Liver (tissue), 9 donors: ENCODE measurements around the gene ABLIM2. TPM values are rescaled to one million over a fixed set of nuclear protein-coding genes. Genes with fewer than 3 reads are reported as not detected.

Experiments used
- DNase-seq: peaks from one replicate; pipeline ENCODE4 v3.0.0-alpha.2; 2017; ENCODE audit warnings: low spot score
- H3K27ac ChIP-seq, 2 donors: one replicate each; pipeline ENCODE4 v1.7.0; 2013; ENCODE audit warnings: inconsistent platforms in 2 of 2, low read length in 2 of 2, control low read depth in 1 of 2, low read depth in 1 of 2, mild to moderate bottlenecking in 1 of 2
- H3K27me3 ChIP-seq, 4 donors: one replicate each; pipeline versions ENCODE4 v1.6.1 to v1.7.0; 2013; ENCODE audit warnings: low read length in 3 of 4, inconsistent platforms in 1 of 4, mild to moderate bottlenecking in 1 of 4, moderate library complexity in 1 of 4; ENCODE audit not compliant: control insufficient read depth in 4 of 4, insufficient read depth in 4 of 4
- H3K36me3 ChIP-seq, 4 donors: one replicate each; pipeline versions ENCODE4 v1.6.1 to v1.7.0; 2013; ENCODE audit warnings: low read length in 3 of 4, mild to moderate bottlenecking in 3 of 4, low read depth in 1 of 4, moderate library complexity in 1 of 4; ENCODE audit not compliant: control insufficient read depth in 4 of 4, insufficient read depth in 3 of 4
- H3K4me1 ChIP-seq, 4 donors: one replicate each; pipeline versions ENCODE4 v1.6.1 to v1.7.0; 2013; ENCODE audit warnings: low read length in 3 of 4, mild to moderate bottlenecking in 3 of 4, moderate library complexity in 1 of 4; ENCODE audit not compliant: control insufficient read depth in 4 of 4, insufficient read depth in 4 of 4
- H3K4me3 ChIP-seq, 3 donors: one replicate each; pipeline versions ENCODE4 v1.6.1 to v1.7.0; 2013; ENCODE audit warnings: low read length in 3 of 3, control low read depth in 1 of 3, low read depth in 1 of 3, mild to moderate bottlenecking in 1 of 3
- H3K9ac ChIP-seq, 2 donors: one replicate each; pipeline ENCODE4 v1.7.0; 2013; ENCODE audit warnings: low read length in 2 of 2, mild to moderate bottlenecking in 2 of 2, moderate library complexity in 2 of 2, control low read depth in 1 of 2, low read depth in 1 of 2
- H3K9me3 ChIP-seq, 4 donors: one replicate each; pipeline versions ENCODE4 v1.6.1 to v1.7.0; 2013; ENCODE audit warnings: low read length in 3 of 4; ENCODE audit not compliant: control insufficient read depth in 4 of 4
- ATF3 ChIP-seq: IDR thresholded peaks from 2 replicates; pipeline ENCODE4 v1.6.1; 2016; ENCODE audit warnings: antibody characterized with exemption
- CTCF ChIP-seq: fragments of 150-350 bp; IDR thresholded peaks from 2 replicates; pipeline ENCODE4 v1.5.1; 2017; ENCODE audit warnings: improper control_type of control experiment, low read depth, low read length; ENCODE audit not compliant: missing input control
- EGR1 ChIP-seq, 2 donors: IDR thresholded peaks; 2 replicates each; pipeline ENCODE4 v1.6.1; 2016 to 2018; ENCODE audit warnings: antibody characterized with exemption in 2 of 2, low read depth in 2 of 2
- FOXA1 ChIP-seq: IDR thresholded peaks from 2 replicates; pipeline ENCODE4 v1.6.1; 2016; ENCODE audit warnings: antibody characterized with exemption
- FOXA2 ChIP-seq: IDR thresholded peaks from 2 replicates; pipeline ENCODE4 v1.6.1; 2016; ENCODE audit warnings: antibody characterized with exemption
- GABPA ChIP-seq, 2 donors: IDR thresholded peaks in 1 of 2; conservative IDR thresholded peaks in 1 of 2; 2 replicates each; pipeline ENCODE4 v1.6.1; 2016; ENCODE audit warnings: antibody characterized with exemption in 2 of 2, mild to moderate bottlenecking in 1 of 2, moderate library complexity in 1 of 2
- HNF4A ChIP-seq, 2 donors: conservative IDR thresholded peaks; 2 replicates each; pipeline ENCODE4 v1.6.1; 2016; ENCODE audit warnings: antibody characterized with exemption in 2 of 2, mild to moderate bottlenecking in 2 of 2
- HNF4G ChIP-seq: IDR thresholded peaks from 2 replicates; pipeline ENCODE4 v1.6.1; 2016; ENCODE audit warnings: antibody characterized with exemption
- JUND ChIP-seq, 2 donors: IDR thresholded peaks; 2 replicates each; pipeline ENCODE4 v1.6.1; 2016; ENCODE audit warnings: antibody characterized with exemption in 2 of 2
- MAX ChIP-seq: IDR thresholded peaks from 2 replicates; pipeline ENCODE4 v1.6.1; 2016; ENCODE audit warnings: antibody characterized with exemption
- NR2F2 ChIP-seq: IDR thresholded peaks from 2 replicates; pipeline ENCODE4 v1.6.1; 2016; ENCODE audit warnings: antibody characterized with exemption
- RAD21 ChIP-seq, 2 donors: IDR thresholded peaks; 2 replicates each; pipeline ENCODE4 v1.6.1; 2016; ENCODE audit warnings: antibody characterized with exemption in 2 of 2, mild to moderate bottlenecking in 2 of 2
- REST ChIP-seq: IDR thresholded peaks from 2 replicates; pipeline ENCODE4 v1.6.1; 2016; ENCODE audit warnings: antibody characterized with exemption, mild to moderate bottlenecking
- RXRA ChIP-seq, 2 donors: IDR thresholded peaks; 2 replicates each; pipeline ENCODE4 v1.6.1; 2017 to 2018; ENCODE audit warnings: antibody characterized with exemption in 2 of 2, mild to moderate bottlenecking in 1 of 2
- TAF1 ChIP-seq: conservative IDR thresholded peaks from 2 replicates; pipeline ENCODE4 v1.6.1; 2016; ENCODE audit warnings: antibody characterized with exemption, mild to moderate bottlenecking
- YY1 ChIP-seq: IDR thresholded peaks from 2 replicates; pipeline ENCODE4 v1.6.1; 2016; ENCODE audit warnings: antibody characterized with exemption, mild to moderate bottlenecking
- ZBTB33 ChIP-seq: IDR thresholded peaks from 2 replicates; pipeline ENCODE4 v1.6.1; 2016; ENCODE audit warnings: antibody characterized with exemption
- WGBS: extraction: QIAGEN DNeasy Blood & Tissue Kit; methylation state at CpG from one replicate; pipeline ENCODE4 v1.1.7; 2013; 5-methylcytosine and 5-hydroxymethylcytosine counted together
- polyA plus RNA-seq, 2 donors: library from polyadenylated mRNA; stranded (reverse) in 1 of 2; unstranded in 1 of 2; fragments of 200-250 nt in 1 of 2; fragments of >200 nt in 1 of 2; fragmentation: Nextera tagmentation in 1 of 2; extraction: Ambion mirVana in 1 of 2; gene quantifications; one replicate each; pipeline versions ENCODE4 v1.2.1 to v1.2.3, GENCODE V29; 2013 to 2015
- total RNA-seq, 2 donors: library from RNA; depleted of rRNA; stranded (reverse); fragments of >200 nt; gene quantifications; one replicate each; pipeline ENCODE4 v1.2.3, GENCODE V29; 2014
- donor health status: healthy.
- donor health status: healthy.
- donor health status: healthy.
- donor health status: healthy.
- donor health status: healthy.

The ABLIM2 gene
- total and polyA plus RNA-seq, 4 donors = 0.75 to 2.5 (median 0.93) TPM

GRCh38 chr4:8093587-8094274 lies 64.9 kb downstream of the ABLIM2 start:
- H3K9me3 ChIP-seq = peaks cover 0 to 4% (median under 1%) of the 10 kb centered on the region in 4 donors
- no peak for DNase-seq
- no peaks in the 10 kb centered on the region for H3K27me3 ChIP-seq
- H3K27ac ChIP-seq = no peak overlapping the region
- H3K4me1 ChIP-seq = no peaks in the 10 kb centered on the region
- no peaks in the 10 kb centered on the region for H3K36me3 ChIP-seq
- WGBS = 96% methylated on average over 2 of the region's 2 CpGs
- TF ChIP-seq RAD21 (IDR thresholded peaks at IDR 0.05) (no peak), YY1 (no peak), CTCF (no peak), HNF4G (no peak), REST (no peak), ATF3 (no peak), FOXA2 (no peak), FOXA1 (no peak), EGR1 (IDR thresholded peaks at IDR 0.05; ENCODE audit: low read depth in 2 of 2) (no peak), ZBTB33 (no peak), HNF4A (conservative IDR thresholded peaks at IDR 0.05) (no peak), GABPA (IDR thresholded peaks at IDR 0.05 in 1 of 2, conservative IDR thresholded peaks at IDR 0.05 in 1 of 2) (no peak)
- no peak overlapping the region for H3K4me3 ChIP-seq
- no peak overlapping the region for H3K9ac ChIP-seq

- Histone ChIP-seq H3K27ac (no peak overlapping the region), H3K4me3 (no peak overlapping the region), H3K36me3 (no peaks in the 10 kb centered on the region), H3K9ac (no peak overlapping the region), H3K9me3 (peaks cover 0 to 4% (median under 1%) of the 10 kb centered on the region in 4 donors), H3K4me1 (no peaks in the 10 kb centered on the region), H3K27me3 (no peaks in the 10 kb centered on the region)
- DNase-seq = no peak
- over 99% methylated on average over 2 of the region's 2 CpGs for WGBS
- TF ChIP-seq CTCF (no peak), FOXA2 (no peak), NR2F2 (no peak), HNF4G (no peak), ZBTB33 (no peak), MAX (no peak), HNF4A (conservative IDR thresholded peaks at IDR 0.05) (no peak), EGR1 (IDR thresholded peaks at IDR 0.05; ENCODE audit: low read depth in 2 of 2) (no peak), GABPA (IDR thresholded peaks at IDR 0.05 in 1 of 2, conservative IDR thresholded peaks at IDR 0.05 in 1 of 2) (no peak), RXRA (IDR thresholded peaks at IDR 0.05) (no peak), TAF1 (no peak), JUND (IDR thresholded peaks at IDR 0.05) (no peak), RAD21 (IDR thresholded peaks at IDR 0.05) (no peak), YY1 (no peak)
Observed at GRCh38 chr4:8092282-8092681, 66.3 kb downstream of the ABLIM2 start.
